Measurements from ENCODE around the gene FOXL1.

FOXL1 gene

DNA sequence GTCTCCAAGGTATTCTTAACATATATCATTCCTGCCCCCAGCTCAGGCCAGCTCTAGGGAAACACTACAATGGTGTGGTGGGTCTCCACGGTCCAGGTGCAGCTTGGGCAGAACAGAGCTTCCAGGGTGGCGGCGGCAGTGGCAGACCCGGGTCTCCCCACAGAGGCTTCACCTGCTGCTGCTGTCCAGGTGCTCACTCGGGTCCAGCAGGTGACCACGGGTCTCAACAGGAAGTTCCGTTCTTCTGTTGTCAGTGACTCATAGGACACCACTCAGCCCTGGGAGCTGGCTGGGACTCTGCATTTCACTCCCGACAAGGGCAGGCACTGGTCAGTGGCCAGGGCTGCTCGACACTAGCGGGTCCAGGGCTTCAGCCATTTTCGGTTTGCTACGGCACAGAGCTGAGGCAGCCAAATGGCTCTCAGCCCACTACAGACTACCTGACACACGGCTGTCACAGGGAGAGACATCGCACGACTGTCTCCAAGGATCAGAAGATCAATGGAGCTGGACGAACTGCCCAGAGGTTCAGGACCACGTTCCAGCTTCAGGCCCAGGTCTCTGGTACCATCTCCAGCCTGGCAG, 40.1 kb upstream of the FOXL1 start:
- no peaks in the 10 kb centered on the region for H3K36me3 Mint-ChIP-seq (ENCODE audit: low read depth)
- TF ChIP-seq, protein P1, sequence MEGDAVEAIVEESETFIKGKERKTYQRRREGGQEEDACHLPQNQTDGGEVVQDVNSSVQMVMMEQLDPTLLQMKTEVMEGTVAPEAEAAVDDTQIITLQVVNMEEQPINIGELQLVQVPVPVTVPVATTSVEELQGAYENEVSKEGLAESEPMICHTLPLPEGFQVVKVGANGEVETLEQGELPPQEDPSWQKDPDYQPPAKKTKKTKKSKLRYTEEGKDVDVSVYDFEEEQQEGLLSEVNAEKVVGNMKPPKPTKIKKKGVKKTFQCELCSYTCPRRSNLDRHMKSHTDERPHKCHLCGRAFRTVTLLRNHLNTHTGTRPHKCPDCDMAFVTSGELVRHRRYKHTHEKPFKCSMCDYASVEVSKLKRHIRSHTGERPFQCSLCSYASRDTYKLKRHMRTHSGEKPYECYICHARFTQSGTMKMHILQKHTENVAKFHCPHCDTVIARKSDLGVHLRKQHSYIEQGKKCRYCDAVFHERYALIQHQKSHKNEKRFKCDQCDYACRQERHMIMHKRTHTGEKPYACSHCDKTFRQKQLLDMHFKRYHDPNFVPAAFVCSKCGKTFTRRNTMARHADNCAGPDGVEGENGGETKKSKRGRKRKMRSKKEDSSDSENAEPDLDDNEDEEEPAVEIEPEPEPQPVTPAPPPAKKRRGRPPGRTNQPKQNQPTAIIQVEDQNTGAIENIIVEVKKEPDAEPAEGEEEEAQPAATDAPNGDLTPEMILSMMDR (IDR thresholded peaks at IDR 0.05), result no peak
- H3K27me3 Mint-ChIP-seq (ENCODE audit: low read depth, poor library complexity), result peaks cover 28% of the 10 kb centered on the region
- H3K9me3 Mint-ChIP-seq, result no peaks in the 10 kb centered on the region
- H3K4me1 Mint-ChIP-seq, result peaks cover 7% of the 10 kb centered on the region
- DNase-seq, result no peak
- H3K4me3 Mint-ChIP-seq, result no peak overlapping the region
- H3K27ac Mint-ChIP-seq, result no peak overlapping the region

DNA sequence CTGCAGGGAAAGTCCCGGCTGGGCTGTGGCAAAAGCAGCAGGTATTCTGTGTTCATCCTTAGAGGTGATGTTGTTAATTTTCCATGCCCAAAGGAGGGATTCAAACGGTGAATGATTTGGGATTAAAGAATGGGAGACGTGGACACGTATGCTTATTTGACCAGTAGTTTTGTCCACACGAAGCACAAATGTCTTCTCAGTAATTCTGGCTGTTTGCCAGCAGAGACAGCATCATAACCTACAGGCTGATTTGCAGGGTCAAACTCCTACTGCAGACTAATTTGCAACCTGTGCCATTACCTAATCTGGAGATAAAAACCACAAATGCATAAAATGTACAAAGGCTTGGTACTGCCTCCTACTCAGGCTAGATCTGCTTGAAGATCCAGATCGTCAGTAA, 37.5 kb upstream of the FOXL1 start:
- Mint-ChIP-seq H3K36me3 (ENCODE audit: low read depth) (peaks cover 12% of the 10 kb centered on the region), H3K27me3 (ENCODE audit: low read depth, poor library complexity) (peaks cover 9% of the 10 kb centered on the region), H3K4me1 (peaks cover 8% of the 10 kb centered on the region), H3K4me3 (no peak overlapping the region), H3K9me3 (no peaks in the 10 kb centered on the region), H3K27ac (no peak overlapping the region)
- TF ChIP-seq, protein P1 (IDR thresholded peaks at IDR 0.05), result no peak
- no peak for DNase-seq

DNA sequence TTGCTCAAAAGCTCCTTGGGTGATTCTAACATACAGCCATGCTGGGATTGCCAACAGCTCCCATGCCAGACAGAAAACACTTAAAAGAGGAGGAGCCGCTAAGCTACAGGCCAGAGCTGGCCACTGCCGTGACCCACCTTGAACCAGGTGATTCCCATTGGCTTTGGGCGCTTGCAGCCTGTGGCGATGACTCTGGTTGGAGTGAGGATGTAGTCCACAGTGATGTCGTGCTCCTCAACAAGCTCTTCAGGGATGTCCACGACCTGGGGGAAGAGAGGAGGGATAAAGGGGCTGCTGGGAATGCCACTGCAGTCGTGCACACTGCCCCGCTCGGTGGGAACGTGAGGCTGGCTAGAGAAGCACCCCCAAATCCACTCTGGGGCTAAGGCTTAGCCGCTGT, 36.8 kb upstream of the FOXL1 start:
- peaks cover 5% of the 10 kb centered on the region for H3K27me3 Mint-ChIP-seq (ENCODE audit: low read depth, poor library complexity)
- H3K4me3 Mint-ChIP-seq, result no peak overlapping the region
- TF ChIP-seq, protein P1 (IDR thresholded peaks at IDR 0.05), result no peak
- no peak overlapping the region for H3K27ac Mint-ChIP-seq
- H3K4me1 Mint-ChIP-seq, result peaks cover 9% of the 10 kb centered on the region
- peaks cover 12% of the 10 kb centered on the region for H3K36me3 Mint-ChIP-seq (ENCODE audit: low read depth)
- H3K9me3 Mint-ChIP-seq, result no peaks in the 10 kb centered on the region
- DNase-seq, result no peak

DNA sequence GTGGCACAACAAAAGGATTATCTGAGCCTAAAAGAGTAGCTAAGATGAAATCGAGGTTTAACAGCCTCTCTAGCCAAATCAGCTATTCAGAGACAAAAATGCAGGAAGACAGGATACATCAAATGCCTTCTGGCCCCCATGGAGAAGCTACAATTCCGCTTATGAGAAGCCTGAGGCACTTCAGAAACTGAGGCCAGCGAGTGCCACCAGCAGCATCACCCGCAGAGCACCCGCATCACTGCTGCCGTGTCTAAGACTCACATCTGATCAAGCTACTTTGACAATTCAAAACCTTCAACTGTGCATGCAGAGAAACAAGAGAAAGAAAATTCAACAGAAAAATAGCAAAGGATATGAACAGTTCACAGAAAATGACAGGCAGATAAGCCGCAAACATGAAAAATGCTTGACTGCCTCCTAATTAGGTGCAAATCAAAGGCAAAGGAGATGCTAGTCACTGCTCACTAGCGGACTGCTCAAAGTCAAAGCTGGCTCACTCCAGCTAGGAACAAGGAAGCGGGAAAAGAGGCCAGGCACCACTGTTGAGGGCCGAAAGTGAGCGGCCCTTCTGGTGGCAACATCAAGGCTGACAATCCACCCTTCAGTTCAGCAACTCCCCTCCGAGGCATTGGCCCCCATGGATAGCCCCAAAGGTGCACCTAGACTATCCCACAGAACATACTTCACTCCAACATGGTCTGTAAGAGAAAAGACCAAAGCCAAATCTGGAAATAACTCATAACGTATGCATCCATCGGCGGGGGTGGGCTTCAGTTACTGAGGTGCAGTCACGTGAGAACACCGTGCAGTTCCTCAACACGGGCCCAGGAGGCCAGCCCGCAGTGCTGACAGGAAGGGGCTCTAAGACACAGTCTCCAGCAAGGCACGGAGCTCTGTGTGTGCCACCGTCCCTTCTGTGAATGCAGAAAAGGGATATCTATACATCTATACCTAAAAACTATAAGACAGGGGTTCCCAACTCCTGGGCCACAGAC, 35.3 kb upstream of the FOXL1 start:
- H3K4me1 Mint-ChIP-seq, result peaks cover 11% of the 10 kb centered on the region
- H3K36me3 Mint-ChIP-seq (ENCODE audit: low read depth), result peaks cover 12% of the 10 kb centered on the region
- H3K27me3 Mint-ChIP-seq (ENCODE audit: low read depth, poor library complexity), result peaks cover 8% of the 10 kb centered on the region
- H3K27ac Mint-ChIP-seq, result no peak overlapping the region
- no peaks in the 10 kb centered on the region for H3K9me3 Mint-ChIP-seq
- TF ChIP-seq, protein P1 (IDR thresholded peaks at IDR 0.05), result no peak
- H3K4me3 Mint-ChIP-seq, result no peak overlapping the region
- DNase-seq, result no peak

DNA sequence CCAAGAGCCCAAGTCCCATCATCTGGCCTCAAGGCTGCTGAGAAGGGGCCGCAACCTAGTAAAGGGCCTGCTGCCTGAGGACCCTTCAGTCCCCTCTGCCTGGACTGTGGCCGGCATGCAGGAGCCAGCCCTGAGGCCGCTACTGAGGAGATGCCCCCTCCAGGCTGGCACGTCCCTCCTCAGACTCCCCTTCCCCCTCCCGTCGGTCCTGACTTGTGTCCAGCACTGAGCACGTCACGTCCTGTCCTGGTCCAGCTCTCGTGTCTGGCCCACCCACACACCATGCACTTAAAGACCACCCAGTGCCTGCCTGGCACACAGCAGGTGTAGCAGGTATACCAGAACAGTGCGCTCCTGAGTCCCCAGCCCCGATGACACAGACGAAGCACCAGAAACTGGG, 32.9 kb upstream of the FOXL1 start:
- TF ChIP-seq, protein P1 (IDR thresholded peaks at IDR 0.05), result no peak
- H3K36me3 Mint-ChIP-seq (ENCODE audit: low read depth), result peaks cover 12% of the 10 kb centered on the region
- no peaks in the 10 kb centered on the region for H3K9me3 Mint-ChIP-seq
- H3K27ac Mint-ChIP-seq, result no peak overlapping the region
- H3K27me3 Mint-ChIP-seq (ENCODE audit: low read depth, poor library complexity), result peaks cover 3% of the 10 kb centered on the region
- peaks cover 15% of the 10 kb centered on the region for H3K4me1 Mint-ChIP-seq
- no peak overlapping the region for H3K4me3 Mint-ChIP-seq
- no peak for DNase-seq

Measured in nephron progenitor cell (in vitro differentiated cells).